ENCODE results near the gene PRPF19.

PRPF19 gene

DNA sequence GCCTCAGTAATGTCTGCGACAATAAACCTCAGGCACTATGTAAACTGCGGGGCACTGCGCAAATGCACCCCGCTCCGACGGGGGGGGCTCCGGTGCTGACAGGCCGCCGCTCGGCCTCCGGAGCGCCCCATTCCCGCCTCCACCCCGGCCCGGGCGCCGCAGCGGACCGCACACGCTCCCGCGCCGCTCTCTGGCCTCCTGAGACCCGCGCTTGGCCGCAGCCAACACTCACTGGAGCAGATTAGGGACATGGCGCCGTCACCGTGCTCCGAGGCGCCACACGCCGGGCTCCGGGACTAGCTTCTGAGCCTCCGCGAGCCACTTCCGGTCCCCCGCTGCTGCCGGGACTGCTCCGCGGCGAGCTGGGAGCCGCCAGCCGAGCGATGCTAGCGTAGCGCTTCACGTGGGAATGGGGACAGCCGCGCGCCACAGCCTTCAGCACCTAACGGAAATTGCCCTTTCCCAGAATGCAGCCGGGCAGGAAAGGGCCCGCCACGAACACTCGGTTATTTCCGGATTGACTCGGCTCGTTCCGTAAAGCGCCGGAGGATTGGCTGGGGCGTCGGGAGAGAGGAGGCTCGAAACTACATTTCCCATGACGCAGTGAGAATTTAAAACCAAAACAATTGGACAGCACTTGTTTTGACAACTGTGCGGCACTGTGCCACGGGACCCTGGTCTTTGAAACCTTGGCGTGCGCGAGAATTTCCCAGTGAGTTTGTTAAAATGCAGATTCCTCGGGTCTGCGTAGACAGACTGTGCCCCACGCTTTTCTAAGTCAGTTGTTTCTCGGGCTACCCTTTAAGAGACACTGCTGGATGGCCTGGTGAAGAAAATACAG is at the start of gene PRPF19:
Gene PRPF19 (minus strand): TSS at position 454 of the 841 bp plus-strand sequence. CDS start 203 bp downstream, at position 251.
- TF ChIP-seq POLR2A (IDR thresholded peaks at IDR 0.05; ENCODE audit: low read depth, low read length) = peak; percentile 87
- FAIRE-seq (peak; percentile 11), DNase-seq (ENCODE audit: insufficient read length, low spot score) (peak; percentile 90)

DNA sequence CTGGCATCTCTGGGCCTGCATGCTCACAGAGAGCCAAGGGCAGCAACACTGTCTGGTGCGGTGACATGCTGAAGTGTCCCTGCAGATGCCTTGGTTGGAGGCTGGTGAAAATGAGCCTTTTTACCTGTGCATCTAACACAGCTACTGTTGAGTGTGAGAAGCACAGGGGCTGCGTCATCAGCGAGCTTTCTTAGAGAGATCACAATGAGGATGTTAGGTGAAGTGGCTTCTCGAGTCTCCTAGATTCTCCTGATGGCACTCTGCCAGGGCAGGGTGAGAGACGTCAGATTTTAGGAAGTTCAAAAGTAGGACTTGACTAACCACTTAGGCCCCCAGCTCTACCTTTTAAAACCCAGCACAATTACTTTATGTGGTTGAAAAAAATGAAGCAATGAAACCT is 49.2 kb upstream of the PRPF19 start:
- no peak for TF ChIP-seq POLR2A (IDR thresholded peaks at IDR 0.05; ENCODE audit: low read depth, low read length)
- FAIRE-seq (no peak), DNase-seq (ENCODE audit: insufficient read length, low spot score) (no peak)

DNA sequence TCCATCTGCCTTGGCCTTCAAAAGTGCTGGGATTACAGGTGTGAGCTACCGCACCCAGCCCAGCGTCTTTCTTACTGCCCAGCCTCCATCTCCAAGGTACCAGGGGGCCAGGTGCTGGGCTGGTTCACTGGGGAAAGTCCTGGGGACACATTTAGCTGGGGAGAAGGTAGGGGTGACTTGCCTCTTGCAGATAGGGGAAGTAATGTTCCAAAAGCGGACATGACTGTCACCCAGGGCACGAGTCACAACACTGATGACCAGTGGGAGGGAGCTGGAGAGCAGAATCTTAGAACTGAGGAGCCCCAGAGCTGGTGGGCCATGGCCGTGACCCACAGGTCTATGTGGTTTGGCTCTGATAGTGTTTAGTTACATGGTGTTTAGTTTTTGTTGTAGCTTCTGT is 48.0 kb upstream of the PRPF19 start:
- DNase-seq (ENCODE audit: insufficient read length, low spot score) = no peak
- FAIRE-seq = no peak
- TF ChIP-seq POLR2A (IDR thresholded peaks at IDR 0.05; ENCODE audit: low read depth, low read length) = no peak

DNA sequence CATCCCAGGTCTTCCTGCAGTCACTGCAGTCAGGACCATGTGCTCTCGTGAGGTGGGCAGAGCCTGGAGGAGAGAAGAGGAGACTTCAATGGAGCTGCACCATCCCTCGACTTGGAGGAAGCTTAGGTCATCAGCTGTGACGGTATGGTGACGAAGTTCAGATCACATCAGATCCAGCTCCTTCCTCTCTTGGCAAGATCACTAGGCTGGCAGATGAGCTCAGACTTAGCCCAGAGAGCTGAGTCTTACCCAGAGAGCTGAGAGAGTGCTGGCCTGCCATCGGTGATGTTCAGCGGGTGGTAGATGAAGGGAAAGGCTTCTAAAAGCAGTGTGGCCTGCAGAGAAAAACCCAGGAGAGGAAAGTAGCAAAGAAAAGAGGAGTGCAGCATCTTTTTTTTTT is 47.4 kb upstream of the PRPF19 start:
- no peak for FAIRE-seq
- TF ChIP-seq POLR2A (IDR thresholded peaks at IDR 0.05; ENCODE audit: low read depth, low read length) = no peak

DNA sequence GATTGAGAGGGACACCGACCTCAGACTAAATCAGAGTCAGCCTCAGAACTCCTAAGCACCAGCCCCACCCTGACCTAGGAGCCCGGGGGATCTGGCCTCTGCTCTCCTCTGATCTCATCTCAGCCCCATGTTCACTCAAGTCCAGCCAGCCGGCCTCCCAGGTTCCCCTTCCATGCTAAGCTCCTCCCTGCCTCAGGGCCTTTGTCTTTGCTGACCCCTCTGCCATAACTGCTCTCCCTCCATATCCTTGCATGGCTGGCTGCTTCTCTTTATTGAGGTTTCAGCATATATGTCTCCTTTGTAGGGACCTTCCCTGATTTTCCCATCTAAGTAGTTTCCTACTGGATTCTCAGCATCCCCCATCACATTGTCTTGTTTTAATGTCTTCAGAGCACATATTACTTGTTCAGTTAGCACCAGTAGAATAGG is 46.4 kb upstream of the PRPF19 start:
- TF ChIP-seq POLR2A (IDR thresholded peaks at IDR 0.05; ENCODE audit: low read depth, low read length) = no peak
- FAIRE-seq = no peak

More for the DNA sequence above, 47.4 kb upstream of the PRPF19 start:
- no peak for DNase-seq (ENCODE audit: insufficient read length, low spot score)

DNA sequence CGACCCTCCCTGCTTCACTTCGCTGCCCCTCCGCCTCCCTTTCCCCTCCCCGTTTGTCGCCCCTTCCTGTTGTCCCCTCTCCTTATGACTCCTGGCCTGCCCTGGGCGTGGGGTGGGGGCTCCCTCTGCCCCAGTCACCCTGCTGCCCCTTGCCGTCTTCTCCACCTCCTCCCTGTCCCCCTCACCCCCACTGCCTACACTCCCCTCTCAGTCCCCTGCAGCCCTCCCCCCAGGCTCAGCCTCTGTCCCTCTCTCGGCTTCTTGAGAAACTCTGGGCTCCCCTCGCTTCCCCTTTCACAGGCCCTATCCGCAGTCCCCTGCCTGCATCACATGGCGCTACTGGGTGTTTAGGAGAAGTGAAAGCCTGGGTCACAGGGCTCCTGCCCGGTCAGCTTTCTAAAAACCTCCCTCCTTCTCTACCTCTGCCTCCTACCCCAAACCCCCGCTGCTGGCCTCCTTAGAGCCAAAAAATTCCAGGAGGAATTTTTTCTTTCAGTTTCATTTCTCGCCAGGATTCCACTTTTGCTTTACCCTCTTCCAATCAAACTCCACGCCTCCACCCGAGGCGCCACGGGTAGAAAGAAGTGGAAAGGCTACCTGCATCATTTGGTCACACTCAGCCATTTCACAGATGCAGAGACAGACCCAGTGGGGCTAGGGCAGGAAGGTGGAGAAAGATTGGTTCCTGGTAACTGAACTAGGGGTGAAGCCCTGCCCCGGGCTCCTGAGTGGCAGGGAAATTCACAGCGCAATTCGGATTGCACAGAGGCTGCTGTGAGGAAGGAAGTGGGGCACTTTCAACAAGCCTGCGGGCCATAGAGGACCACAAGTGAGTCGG is 45.7 kb upstream of the PRPF19 start, which contains the start of gene SLC15A3:
Gene SLC15A3 (minus strand): TSS at position 273 of the 838 bp plus-strand sequence. CDS start 625 bp downstream, outside the sequence.
- FAIRE-seq (no peak), DNase-seq (ENCODE audit: insufficient read length, low spot score) (peak; percentile 42)
- peak; percentile 33; the same call in 1 of the 2 replicates for TF ChIP-seq POLR2A (IDR thresholded peaks at IDR 0.05; ENCODE audit: low read depth, low read length)

More for the DNA sequence above, 46.4 kb upstream of the PRPF19 start:
- DNase-seq (ENCODE audit: insufficient read length, low spot score) = no peak

DNA sequence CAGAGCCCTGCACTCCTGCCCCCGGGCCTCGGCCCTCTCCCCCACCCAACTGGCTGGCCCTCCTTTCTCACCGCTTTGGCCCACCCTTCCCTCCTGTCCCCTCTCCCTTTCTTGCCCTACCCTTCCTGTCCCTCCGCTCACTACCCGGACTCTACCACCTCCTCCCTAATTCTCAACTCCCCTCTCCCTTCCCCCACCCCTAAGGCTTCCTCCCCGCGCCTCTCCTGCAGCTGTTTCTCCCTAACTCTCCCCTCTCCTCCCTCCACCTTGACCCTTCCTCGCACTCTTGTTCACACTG is 45.2 kb upstream of the PRPF19 start:
- DNase-seq (ENCODE audit: insufficient read length, low spot score) (no peak), FAIRE-seq (no peak)
- no peak for TF ChIP-seq POLR2A (IDR thresholded peaks at IDR 0.05; ENCODE audit: low read depth, low read length)

DNA sequence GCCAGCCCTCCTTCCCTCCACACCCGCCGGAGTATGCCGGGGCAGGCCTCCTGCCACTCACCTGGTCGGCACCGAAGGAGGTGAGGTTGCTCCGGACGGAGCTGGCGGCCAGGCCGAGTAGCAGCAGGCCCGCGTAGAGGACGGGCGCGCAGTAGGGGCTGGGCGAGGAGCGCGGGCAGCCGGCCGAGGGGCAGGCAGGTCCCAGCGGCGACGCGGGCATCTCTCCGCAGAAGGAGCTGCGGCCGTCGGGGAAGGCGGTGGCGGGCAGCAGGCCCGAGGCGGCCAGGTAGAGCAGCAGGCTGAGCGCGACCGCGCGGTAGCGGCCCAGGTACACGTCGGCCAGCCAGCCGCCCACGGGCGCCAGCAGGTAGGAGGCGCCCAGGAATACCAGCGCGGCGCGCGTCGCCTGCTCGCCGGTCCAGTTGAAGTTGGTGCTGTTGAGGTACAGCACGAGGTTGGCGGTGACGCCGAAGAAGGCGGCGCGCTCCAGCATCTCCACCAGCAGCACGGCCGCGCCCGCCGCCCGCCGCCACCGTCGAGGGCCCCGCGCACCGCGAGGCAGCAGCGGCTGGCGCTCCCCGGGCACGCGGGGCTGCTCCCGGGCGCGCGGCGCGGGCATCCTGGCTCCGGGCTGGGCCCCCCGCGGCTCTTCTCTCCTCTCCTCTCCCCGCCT is 44.7 kb upstream of the PRPF19 start:
- FAIRE-seq = no peak
- DNase-seq (ENCODE audit: insufficient read length, low spot score) = no peak
- no peak for TF ChIP-seq POLR2A (IDR thresholded peaks at IDR 0.05; ENCODE audit: low read depth, low read length)

DNA sequence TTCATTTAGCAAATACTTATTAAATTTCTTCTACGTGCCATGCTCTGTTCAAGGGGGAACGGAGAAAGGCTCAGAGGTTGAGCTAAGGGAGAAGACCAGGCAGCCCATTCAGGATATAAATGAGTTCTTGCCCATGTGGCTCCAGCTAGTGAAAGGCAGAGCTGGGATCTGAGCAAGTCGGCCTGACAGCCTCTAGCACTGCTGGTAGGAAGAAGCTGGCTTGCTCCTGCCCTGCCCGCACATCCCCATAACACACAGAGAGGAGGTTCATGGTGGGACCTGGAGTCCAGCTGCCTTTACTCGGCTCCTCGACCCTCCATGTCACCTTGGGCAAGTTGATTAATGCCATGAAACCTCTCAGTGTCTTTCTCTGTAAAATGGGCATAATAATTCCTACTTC is 43.6 kb upstream of the PRPF19 start:
- FAIRE-seq (no peak), DNase-seq (ENCODE audit: insufficient read length, low spot score) (no peak)
- TF ChIP-seq POLR2A (IDR thresholded peaks at IDR 0.05; ENCODE audit: low read depth, low read length) = no peak

DNA sequence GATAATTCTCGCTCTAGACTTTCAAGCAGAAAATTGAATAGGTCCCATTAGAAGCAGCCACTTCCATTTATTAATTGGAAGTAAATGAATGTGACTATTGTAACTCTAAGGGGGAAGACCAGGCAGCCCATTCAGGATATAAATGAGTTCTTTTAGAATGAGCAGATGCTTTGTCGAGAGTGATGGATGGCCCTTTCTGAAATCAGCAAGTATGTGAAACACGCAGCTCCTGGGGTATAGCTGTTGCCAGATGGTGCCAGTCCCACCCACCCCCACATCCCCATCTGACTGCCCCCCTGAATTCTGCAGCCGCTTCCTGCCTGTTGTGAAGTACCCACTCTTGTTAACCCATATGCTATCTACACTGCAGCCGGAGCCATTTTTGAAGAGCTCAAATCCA is 41.9 kb upstream of the PRPF19 start:
- FAIRE-seq (no peak), DNase-seq (ENCODE audit: insufficient read length, low spot score) (no peak)
- no peak for TF ChIP-seq POLR2A (IDR thresholded peaks at IDR 0.05; ENCODE audit: low read depth, low read length)

DNA sequence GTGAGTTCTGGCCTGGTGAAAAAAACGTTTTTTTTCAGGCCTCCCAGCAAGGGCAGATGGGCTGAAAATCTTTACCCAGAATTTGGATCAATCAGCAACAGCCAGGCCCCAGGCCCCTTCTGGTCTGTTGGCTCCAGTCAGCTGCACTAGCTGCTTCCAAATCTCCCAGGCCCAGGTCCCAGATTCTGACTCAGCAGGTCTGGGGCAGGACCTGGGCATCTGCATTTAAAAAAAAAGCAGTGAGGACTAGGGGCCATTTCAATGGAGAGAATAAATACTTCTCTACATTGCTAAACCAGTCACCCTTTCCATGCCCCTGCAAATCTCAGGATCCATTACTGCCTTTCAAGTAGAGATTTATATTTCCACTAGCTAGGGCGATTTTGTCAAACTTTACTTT is 41.3 kb upstream of the PRPF19 start:
- no peak for TF ChIP-seq POLR2A (IDR thresholded peaks at IDR 0.05; ENCODE audit: low read depth, low read length)
- DNase-seq (ENCODE audit: insufficient read length, low spot score) (no peak), FAIRE-seq (no peak)

DNA sequence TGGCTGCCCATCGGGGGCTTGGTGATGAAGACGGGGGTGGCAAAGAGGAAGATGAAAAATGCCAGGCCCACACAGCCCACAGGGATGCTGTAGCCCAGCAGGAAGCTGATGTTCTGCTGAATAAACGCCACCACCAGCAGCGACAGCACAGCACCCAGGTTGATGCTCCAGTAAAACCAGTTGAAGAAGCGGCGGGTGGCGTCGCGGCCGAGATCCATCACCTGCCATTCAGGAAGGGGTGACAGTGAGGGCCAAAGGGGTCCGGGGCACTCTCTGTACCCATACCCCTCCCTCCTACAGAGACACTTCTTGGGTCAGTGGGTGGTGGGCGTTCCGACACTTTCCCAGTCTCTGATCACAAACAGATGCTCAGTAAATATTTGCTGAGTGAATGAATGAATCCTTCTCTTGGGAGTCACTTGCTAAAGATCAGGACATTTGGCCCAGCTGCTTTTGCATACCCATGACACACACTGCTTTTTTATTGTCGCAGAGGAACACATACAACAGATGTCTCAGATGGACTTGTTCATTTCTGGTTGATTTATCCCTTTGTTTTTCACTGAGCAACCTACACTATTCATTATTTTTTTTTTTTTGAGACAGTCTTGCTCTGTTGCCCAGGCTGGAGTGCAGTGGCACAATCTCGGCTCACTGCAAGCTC is 40.3 kb upstream of the PRPF19 start:
- DNase-seq (ENCODE audit: insufficient read length, low spot score) (no peak), FAIRE-seq (no peak)
- no peak for TF ChIP-seq POLR2A (IDR thresholded peaks at IDR 0.05; ENCODE audit: low read depth, low read length)

DNA sequence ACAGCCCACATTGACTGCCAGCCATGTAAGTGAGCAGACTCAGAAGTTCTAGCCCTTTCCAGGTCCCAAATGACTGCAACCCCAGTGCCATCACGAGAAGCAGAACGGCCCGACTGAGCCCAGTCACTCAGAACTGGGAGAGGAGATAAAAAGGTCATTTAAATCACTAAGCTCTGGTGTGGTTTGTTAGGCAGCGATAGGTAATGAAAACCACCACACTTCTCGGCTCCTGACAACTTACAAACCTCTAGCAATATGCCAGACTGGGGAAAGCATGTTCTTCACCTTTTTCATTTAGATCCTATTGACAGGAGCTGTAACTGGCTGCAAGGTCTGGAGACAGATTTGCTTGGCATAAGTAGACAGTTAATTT is 38.9 kb upstream of the PRPF19 start:
- FAIRE-seq (no peak), DNase-seq (ENCODE audit: insufficient read length, low spot score) (no peak)
- no peak for TF ChIP-seq POLR2A (IDR thresholded peaks at IDR 0.05; ENCODE audit: low read depth, low read length)
